ENCODE results near the gene TGFBR3L.

Gene TGFBR3L

DNA sequence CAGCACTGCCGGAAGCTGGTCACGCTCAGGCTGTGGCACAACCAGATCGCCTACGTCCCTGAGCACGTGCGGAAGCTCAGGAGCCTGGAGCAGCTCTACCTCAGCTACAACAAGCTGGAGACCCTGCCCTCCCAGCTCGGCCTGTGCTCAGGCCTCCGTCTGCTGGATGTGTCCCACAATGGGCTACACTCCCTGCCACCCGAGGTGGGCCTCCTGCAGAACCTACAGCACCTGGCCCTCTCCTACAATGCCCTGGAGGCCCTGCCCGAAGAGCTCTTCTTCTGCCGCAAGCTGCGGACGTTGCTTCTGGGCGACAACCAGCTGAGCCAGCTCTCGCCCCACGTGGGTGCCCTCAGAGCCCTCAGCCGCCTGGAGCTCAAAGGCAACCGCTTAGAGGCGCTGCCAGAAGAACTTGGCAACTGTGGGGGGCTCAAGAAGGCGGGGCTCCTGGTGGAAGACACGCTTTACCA is 14.2 kb upstream of the TGFBR3L start:
- no peak for TF ChIP-seq CTCF (IDR thresholded peaks at IDR 0.05; ENCODE audit: low read length, missing control alignments)
- H3K4me3 ChIP-seq (replicated peaks; ENCODE audit: low read depth, low read length), result no peak overlapping the region
- DNase-seq (ENCODE audit: low read depth), result no peak

GRCh38 chr19:7900931-7901330 is 13.7 kb upstream of the TGFBR3L start:
- no peak for DNase-seq (ENCODE audit: low read depth)
- H3K4me3 ChIP-seq (replicated peaks; ENCODE audit: low read depth, low read length), result no peak overlapping the region
- TF ChIP-seq CTCF (IDR thresholded peaks at IDR 0.05; ENCODE audit: low read length, missing control alignments), result no peak

DNA sequence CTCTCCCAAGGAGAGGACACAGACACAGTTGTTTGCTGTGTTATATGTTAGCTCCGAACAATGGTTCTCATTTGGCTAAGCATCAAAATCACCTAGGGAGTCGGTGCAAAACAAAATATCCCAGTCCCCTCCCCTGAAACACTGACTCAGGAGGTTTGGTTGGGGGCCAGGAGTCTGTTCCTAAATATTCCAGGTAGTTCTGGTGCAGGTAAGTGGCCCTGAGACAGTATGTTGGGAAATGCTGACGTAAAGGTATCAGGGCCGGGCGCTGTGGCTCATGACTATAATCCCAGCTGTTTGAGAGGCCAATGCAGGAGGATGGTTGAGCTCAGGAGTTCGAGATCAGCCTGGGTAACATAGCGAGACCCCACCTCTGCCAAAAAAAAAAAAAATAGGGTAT is 13.3 kb upstream of the TGFBR3L start:
- DNase-seq (ENCODE audit: low read depth), result no peak
- H3K4me3 ChIP-seq (replicated peaks; ENCODE audit: low read depth, low read length), result no peak overlapping the region
- TF ChIP-seq CTCF (IDR thresholded peaks at IDR 0.05; ENCODE audit: low read length, missing control alignments), result no peak

- no peak for TF ChIP-seq CTCF (IDR thresholded peaks at IDR 0.05; ENCODE audit: low read length, missing control alignments)
- DNase-seq (ENCODE audit: low read depth), result no peak
- peak overlapping the region; percentile 68 for H3K4me3 ChIP-seq (replicated peaks; ENCODE audit: low read depth, low read length)
These were observed 11.8 kb upstream of the TGFBR3L start for GRCh38 chr19:7902796-7903243.

- TF ChIP-seq CTCF (IDR thresholded peaks at IDR 0.05; ENCODE audit: low read length, missing control alignments), result peak; percentile 39
- peak; percentile 100 for DNase-seq (ENCODE audit: low read depth)
- H3K4me3 ChIP-seq (replicated peaks; ENCODE audit: low read depth, low read length), result peak within 1 kb of the TSS; percentile 83
These were observed 11.2 kb upstream of the TGFBR3L start, which contains the start of gene MAP2K7 for GRCh38 chr19:7903244-7904073. MAP2K7 (plus strand) TSS chr19:7903877; CDS start chr19:7903945, 68 bp downstream.

DNA sequence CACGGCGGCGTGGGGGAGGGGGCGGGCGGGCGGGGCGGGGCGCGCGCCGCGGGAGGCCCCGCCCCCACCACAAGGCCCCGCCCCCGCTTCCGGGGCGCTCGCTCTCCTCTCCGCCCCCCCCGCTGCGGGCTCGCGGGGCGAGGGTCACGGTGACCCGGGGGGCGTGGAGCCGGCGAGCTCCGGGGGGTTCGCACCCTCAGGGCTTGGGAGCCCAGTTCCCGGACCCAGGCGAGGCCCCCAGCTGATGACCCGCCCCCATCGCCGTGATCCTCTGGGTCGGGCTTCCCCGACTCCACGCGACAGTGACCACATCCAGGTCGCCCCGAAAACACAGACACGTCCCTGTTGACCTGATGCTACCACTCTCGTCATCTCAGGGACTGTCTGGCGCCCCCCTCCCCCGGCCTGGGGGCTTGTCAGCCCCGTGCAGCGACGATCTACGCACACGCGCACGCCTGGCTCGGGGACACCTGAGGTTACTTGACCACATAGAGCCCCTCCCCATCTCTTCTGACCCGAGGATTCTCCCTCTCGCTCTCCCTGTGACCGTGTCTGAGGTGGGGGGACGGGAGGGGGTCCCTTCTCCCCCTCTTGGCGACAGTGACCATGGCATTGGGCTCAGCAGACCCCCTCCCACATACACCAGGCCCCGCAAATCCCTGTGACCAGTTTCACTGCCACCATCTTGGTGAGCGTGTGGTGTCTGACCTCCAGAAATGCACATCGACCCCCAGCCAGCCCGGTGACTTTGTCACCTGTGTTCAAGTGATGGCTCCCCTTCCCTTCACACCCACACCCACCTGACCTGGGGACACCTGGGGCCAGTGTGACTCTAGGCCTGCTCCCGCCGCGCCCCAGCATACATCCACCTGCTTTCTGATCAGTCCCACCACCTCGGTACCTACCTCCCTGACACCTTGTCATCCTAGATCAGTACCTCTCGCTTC is 10.3 kb upstream of the TGFBR3L start:
- H3K4me3 ChIP-seq (replicated peaks; ENCODE audit: low read depth, low read length), result peak overlapping the region; percentile 83
- TF ChIP-seq CTCF (IDR thresholded peaks at IDR 0.05; ENCODE audit: low read length, missing control alignments), result no peak
- no peak for DNase-seq (ENCODE audit: low read depth)

Data from fibroblast of pulmonary artery (primary cell).